Endometrium (tissue), 2 donors: ENCODE measurements around the gene SETBP1.

ENCODE experiments used
- FAIRE-seq: peaks from 2 replicates; lab custom pipeline; 2012; peaks lifted over from hg19 to GRCh38; lab: Jason Lieb, UNC
- donor health status: control.
- donor health status: control.

The SETBP1 gene

DNA sequence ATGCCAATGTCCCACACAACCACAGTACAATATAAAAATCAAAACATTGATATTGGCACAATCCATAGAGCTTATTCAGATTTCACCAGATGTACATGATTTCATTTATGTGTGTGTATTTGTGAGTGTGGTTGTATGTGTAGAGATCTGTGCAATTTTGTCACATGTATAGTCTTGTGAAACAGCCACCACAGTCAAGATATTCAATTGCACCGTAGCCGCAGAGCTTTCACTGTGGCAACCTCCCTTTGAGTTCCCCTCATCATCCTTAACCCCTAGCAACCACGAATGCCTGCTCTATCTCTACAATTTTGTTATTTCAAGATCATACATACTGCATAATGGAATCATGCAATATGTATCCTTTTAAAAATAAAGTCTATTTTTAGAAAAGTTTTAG is 391.3 kb downstream of the SETBP1 start:
- no peak for FAIRE-seq

DNA sequence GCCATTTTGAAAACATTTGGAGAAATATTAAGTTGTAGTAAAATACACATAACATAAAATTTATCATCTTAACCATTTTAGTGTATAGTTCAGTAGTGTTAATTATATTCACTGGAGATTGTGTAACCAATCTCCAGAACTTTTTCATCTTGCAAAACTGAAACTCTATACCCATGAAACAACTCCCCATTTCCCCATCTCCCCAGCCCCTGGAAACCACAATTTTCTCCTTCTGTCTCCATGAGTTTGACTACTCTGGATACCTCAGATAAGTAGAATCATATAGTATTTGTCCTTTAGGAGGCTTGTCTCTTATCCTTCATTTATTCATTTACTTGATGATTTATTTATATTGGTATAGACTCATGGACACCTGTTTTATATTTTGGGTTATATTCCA is 392.9 kb downstream of the SETBP1 start:
- no peak for FAIRE-seq

DNA sequence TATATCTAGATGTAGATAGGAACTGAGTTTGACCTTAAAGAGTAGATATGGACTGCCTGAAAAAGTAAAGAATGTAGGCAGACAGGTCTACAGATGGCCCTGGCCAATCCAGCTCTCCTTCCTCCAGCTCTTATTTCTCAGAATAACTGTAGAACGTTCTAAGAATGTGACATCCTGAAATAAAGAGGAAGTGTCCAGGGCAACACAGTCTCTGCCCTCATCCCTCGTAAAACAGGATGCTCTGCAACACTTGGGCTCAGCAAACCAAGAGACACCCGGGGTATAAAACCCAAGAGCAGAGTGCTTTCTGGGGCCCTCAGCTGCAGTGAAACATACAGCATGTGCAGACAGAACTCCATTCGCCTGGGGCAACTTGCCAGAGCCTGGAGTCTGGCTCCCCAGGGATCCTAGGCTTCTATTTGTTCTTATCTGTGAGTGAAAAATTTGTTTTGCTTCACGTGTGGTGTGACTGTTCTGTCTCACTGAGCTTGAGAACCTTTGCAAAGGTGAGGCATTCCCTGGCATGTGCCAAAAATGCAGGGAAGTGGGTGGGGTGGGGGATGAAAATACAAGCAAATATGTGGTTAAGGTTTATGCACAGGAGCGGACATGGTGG is 401.0 kb downstream of the SETBP1 start:
- no peak for FAIRE-seq

DNA sequence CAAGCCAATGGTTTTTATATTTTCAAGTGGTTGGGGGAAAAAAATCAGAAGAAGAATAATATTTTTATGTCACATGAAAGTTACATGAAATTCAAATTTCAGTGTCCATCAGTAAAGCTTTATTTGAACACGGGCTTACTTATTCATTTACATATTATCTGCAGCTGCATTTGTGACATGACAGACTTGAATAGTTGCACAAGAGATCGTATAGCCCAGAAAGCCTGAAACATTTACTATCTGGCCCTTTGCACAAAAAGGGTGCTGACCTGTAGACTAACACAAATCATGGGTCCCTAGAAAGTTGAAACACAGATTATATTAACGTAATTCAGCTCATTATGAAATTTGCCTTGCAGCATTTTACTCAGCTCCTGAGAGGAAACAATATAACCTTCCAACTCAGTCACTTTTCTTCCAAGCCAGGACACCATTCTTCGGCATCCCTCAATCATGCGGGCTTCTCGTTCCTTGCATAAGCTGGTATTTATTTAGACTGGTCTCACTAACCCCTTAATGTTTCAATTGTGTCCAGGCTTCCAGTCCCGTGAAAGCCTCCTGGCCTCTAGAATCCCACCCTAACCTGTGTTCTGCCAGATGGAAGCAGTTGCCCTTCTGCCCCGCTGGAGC is 402.7 kb downstream of the SETBP1 start:
- FAIRE-seq = no peak

DNA sequence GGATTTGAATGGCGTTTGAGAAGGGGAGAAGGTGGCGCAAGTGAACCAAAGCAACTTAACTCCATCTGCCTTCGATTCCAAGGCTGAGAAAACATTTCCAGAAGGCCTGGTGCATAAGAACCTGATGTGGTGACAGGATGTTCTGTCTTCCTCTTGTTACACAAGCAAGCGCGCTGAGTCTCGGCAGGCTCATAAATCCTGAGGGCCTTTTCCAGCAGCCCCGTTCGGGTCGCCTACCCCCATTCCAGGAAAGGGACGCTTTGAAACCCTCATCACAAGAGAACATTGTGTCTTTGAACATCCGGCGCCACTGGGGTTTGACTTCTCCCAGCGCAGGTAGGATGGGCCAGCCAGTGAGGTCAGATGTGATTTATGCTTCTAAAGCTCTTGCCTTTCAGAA is 403.5 kb downstream of the SETBP1 start:
- no peak for FAIRE-seq

DNA sequence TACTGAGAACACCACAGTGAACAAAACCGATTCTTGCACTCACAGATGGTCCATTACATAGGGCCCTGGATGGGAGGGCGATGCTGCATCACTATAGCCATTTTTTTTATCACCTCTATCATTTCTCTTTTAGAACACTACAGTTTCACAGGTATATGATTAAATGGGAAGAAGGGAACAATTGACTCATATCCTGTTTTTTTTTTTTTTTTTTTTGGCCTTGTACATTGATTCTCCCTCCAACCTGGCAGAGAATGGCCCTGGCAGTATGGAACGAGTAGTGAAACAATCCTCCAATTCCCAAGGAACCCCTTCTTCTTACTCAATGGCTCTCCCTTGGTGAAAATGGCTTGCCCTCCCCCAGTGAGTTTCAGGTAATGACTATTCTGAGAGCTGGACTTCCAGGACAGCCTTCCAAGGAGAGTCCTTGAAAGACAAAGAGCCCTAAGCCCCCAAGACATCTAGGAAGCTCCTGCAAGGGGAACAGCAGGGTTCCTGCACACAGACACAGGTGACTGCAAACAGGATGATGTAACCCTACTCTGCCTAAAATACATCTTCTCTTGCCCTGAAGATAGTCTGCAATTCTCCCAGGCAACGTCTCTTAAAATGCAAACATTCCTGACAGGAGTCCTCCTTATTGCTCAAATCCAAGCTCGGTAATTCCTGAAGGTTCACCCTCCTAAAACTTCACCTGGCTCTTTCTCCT is 405.4 kb downstream of the SETBP1 start:
- no peak for FAIRE-seq

DNA sequence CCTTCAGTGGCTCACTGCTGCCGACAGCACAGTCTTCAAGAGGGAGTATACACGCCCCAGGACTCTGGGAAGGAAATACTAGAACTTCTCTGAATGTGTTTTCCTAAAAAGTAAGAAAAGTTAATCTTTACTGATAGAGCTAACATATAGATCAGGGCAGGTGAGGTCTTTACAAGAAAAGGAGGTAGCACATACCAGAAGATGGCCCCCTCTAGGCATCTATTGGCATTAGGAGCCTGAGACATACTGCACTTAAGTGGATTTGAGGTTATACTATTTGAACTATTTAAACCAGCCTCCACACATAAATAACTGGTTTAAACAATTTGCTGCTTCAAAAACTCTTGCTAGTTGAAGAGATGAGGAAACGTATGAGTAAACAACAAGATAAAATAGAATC is 406.1 kb downstream of the SETBP1 start:
- FAIRE-seq = no peak

DNA sequence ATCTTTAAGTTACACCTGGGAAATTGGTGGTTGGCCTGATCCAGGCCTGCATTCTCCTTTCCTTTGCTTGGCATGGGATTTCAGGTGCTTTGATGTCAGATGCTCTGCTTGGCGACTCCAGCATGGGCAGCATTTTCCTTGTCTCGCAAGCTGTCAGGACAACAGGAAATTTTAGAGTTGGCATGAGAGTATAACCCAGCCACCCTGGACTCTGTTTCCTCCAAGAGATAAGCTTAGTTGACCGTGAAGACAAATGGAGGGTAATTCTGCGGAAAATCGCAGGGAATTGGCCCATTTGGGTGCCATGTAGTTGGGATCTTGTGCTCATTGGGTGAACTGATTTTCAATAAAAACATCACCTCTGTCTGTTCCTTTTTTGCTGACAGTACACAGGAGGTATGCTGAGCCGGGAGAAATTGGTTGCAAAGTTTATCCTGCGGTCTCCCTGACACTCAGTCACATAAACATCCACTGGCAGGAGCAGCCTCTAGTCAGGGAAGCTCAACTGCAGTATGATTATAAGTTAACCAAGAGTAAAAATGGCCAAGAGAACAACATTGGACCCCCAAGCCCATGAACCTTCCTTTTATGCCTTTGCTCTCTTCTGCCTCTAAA is 409.9 kb downstream of the SETBP1 start:
- no peak for FAIRE-seq

DNA sequence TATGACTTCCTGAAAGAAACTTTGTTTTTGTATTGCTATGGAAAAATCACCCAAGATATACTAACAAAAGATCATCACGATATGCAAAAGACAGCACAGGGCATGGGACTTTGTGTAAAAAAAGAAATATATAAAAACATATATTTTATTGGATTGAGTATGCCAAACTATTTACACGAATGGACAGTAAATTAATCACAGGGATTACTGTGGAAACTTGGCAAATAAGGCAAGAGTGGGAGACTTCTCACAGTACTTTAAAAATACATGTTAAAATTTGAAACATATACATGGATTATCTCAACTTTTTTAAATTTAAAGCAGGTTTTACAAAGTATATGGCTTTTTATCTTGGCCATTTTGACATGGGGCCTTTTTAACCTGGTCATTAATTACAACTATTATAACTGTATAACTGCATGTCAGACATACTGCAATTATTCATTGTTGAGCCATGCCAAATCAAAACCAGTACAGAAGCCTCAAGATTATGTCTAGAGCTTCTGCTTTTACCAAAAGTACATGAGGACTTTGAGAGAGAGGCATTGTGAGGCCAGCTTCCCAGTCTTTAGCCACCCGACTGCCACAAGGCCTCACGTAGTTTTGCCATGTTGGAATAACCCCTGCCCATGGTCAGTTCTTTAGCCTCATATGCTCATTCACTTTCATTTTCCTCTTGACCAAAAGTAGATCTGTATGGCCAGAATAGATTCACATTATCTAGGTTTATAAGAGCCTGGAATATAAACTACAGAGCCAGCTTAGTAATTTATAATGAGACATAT is 419.8 kb downstream of the SETBP1 start:
- FAIRE-seq = no peak

DNA sequence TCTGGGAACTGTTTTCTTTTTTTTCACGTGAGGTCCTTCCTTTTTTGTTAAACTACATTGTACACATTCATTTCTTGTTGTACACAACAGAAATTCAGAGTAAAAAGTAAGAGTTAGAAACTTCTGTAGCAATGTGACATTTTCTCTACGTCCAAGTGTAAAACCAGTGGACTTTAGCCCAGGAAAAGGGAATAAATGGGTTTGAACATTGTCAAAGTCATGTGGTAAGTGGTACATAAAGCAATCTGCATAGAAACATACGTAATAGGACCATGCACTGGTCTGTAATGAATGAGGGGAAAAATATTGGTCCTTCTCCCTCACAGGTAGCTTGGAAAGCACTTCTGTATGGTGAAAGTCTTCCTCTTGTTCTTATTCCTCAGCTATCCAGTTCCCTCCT is 421.4 kb downstream of the SETBP1 start:
- FAIRE-seq = no peak

DNA sequence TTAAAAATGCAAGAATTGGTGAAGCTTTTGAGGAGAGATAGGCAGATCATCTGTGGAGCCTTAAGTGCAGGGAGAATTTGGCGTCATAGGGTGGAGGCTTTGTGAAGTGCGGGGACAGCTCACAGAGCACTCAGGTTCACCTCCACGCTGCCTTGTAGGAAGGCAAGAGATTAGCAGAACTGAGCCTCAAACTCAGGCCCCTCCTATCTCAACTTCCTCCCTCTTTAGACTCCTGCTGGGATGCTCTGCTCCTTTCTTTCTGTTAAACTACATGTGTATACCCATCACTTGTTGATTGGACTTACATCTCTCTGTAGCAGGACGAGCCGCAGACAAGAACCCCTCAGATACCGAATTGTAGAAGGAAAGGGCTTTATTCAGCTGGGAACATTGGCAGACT is 422.2 kb downstream of the SETBP1 start:
- FAIRE-seq = no peak

DNA sequence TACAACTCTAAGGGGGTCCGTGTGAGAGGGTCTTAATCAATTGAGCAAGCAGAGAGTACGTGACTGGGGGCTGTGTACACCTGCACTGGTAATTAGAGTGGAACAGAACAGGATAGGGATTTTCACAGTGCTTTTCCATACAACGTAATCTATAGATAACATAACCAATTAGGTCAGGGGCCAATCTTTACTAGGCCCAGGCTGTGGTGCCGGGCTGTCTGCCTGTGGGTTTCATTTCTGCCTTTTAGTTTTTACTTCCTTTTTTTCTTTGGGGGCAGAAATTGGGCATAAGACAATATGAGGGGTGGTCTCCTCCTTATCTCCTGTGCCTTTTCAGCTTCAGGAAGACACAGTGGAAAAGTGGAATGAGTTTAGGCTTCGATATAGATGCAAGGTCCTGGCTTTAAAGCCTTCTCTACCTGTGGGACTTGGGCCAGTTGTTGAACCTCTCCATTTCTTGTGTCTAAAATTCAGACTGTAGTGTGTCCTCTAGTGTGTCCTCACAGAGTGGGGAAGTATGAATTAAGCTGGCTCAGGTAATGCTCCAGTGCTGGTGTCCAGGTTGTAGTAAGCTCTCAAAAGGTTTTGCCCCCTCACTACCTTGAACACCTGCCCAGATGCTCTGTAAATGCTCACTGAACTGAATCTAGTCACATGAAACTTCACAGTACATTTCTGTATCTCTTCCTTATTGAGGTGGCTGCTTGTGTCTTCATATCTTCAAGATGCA is 422.8 kb downstream of the SETBP1 start:
- FAIRE-seq = no peak

DNA sequence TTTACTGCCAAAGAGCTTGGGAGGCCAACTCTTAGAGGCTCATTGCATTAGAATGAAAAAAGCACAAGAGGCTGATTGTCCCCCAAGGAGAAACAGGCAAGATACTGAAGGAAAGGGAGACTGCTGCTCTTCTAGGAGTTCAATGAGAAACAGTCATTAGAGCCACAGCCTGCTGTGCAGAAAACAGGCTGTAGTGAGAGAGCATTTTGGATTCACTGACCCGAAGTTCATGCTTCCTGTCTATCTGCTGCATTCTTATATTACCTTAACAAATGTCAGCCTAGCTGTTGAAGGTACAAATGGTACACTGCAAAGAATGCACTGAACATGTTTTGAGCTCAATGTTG is 423.3 kb downstream of the SETBP1 start:
- FAIRE-seq = no peak

DNA sequence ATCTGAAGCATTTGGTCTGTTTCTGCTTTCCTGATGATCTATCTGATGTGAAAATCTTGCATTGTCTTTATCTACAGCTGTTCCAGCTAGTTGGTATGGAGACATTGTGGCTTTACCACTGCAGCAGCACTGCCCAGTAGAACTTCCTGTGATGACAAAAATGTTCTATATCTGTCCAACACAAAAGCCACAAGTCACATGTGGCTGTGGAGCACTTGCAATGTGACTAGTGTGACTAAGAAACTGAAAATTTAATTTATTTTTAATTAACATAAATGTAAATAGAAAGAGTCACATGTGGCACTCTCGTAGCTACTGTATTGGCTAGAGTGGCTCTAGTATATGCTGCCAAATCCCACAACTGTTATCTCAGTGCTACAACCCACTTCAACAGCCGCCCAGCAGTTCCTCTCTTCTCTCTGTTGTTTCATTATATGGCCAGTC is 425.7 kb downstream of the SETBP1 start:
- no peak for FAIRE-seq

DNA sequence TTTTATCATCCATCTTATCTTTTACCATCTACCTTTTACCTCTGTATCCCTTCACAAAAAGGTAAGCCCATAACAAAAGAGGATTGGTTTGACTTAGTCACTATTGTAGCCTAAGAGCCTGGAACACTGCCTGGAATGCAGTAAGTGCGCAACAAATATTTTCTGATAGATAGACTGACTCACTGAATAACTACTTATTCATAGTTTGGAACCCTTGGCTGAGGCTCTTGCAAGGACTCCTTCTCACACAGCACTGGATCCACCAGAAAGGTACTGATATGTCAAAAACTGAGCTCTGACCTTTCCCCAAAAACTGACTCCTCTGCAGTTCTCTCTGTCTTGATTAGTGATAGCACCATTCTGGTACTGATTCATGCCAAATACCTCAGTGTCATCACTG is 426.7 kb downstream of the SETBP1 start:
- no peak for FAIRE-seq

DNA sequence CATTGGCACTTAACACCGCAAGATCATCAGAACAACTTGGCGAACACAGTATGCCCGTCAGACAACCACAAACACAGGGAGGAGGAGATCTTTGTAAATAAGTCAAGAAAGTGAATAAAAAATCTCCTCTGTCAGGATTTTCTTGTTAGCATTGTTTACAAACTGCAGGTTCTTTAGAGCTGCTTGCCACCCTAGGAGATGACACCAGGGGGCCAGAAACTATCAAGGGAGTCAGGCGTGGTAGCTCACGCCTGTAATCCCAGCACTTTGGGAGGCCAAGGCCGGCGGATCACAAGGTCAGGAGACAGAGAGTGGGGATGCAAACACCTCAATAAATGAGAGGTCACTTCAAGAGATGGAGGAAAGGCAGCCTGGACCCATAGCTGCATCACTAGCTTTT is 428.1 kb downstream of the SETBP1 start:
- FAIRE-seq = no peak

DNA sequence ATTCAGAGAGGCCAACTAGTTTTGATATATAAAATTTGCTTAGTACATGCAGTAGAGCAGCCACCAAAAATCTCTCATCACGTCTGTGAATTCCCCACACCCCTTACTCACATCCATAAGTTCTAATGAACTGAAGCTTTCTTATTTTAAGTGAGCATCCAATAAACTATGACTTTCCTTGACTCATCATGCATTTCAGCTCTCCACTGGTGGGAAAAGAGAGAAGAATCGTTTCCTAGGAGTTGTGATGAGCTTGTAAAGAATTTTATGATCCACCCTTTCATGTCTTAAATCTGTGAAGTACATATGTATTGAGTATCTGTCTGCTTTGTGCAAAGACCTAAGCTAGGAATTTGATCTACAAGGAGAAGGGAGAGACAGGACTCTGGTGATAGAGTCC is 428.6 kb downstream of the SETBP1 start:
- no peak for FAIRE-seq

DNA sequence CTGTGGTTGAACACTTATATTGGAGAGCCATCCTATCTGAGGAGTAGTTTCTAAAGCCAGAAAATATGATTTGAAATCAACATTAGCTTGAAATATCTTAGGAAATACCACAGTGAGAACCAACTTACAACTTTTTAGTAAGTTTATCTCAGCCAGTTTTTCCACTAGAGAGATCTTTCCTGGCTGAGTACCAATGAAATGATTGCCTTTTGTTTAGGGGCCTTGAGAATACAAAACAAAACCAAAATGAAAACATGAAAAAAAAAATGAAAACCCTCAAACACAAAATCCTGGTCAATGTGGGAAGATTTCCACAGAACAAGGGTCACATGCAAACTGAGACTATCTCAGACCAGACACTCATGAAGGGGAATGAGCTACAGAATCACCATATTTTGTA is 429.0 kb downstream of the SETBP1 start:
- no peak for FAIRE-seq

DNA sequence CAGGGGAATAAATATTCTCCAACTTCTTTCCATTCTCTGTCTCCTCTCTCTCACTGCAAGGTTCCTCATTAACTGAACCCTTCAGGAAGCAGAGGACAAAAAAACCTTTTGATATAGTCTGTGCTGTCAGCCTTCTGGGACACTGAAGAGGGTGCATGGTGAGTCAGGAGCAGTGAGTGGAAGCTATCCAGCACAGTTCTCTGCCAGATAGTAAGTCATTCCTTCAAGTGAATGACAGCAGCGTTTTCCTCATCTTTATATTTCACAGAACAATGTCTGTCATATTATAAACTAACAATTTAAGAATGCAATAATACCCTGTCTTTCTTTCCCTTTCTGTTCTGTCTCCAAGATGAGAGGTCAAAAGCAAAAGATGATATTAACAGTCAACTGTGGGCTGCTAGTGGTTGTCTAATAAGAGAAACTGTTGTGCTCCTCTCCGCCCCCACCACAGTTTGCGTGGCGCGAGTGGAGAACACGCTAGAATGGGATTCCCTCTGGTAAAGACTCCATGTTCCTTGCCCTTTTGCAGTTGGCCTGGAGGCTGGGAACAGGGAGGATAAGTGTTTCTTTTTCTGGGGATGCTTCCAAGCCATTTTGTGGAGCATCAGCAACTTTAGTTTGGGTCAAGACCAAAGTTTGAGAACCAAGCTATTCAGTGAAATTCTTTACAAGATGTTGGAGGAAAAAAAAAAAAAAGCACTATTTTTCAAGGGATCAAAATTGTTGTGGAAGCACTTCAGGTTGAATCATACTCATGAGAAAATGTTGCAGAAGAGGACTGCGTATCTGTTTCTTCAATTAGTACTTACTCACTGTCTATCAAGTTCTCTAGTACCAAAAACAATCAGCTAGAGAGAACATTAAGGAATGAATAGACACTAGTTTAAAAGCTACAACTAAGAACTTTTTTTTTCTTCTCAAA is 430.2 kb downstream of the SETBP1 start:
- FAIRE-seq = no peak

DNA sequence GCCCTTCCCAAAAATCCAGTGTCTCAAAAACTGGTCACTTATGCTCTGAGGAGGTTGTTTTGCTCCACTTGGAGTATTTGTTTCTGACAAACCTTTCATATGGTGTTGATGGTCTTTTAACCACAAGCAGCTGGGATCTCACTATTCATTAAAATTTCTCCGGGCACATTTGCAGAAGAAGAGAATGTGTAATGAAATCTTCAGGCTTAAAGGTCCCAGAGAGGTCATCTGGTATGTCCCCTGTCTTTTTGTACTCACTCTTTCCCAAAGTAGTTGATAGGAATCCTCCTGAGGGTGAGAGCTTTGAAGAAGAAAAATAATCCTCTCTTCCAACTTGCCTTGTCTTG is 430.8 kb downstream of the SETBP1 start:
- FAIRE-seq = no peak

DNA sequence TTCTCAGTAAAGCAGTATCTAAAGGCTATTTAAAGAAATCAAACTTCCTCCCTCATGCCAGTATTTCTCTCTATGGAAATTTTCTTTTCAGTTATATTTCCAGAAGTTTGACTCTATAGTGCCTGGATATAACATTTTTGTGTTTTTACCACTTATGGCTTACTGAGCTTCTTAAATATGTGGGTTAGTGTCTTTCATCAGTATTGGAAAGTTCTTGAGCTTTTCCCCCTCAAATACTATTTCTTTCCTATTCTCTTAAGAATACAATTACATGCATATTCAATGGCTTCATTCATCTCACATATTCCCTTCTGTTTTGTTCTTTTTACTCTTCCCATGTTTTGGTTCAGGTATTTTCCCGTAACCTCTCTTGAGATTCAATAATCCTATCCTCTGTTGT is 432.0 kb downstream of the SETBP1 start:
- FAIRE-seq = no peak
